Measurements from ENCODE around the gene CCDC169. TPM values are rescaled to one million over a fixed set of nuclear protein-coding genes. Genes with fewer than 3 reads are reported as not detected.

Gene CCDC169
- total RNA-seq, 1 experiment from 2014 or later, result not detected

DNA sequence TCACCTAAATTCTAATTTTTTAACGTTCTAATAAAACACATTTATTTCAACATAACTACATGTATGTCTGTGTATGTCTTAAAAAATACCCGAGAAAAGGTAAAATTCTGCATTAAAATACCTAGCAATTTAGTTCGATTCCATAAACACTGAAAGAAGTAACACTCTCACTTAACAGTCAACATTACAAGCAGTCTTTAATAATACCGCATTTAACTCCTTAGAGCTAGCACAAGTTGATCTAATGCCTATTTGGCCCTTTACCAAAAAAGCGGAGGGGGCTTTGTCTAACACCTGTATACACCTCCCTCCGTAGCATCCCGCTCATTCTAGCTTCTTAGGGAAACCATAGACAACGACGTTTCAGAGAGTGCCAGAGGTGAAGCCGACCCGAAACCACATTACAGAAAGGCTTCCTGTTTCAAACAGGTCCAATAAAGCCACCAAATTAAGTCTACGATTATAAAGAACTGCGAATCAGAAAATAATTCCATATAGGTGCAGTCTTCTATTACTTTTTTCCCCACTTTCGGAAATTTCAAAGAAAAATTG lies 47.3 kb upstream of the CCDC169 start:
- TF ChIP-seq POLR2A (IDR thresholded peaks at IDR 0.05; ENCODE audit: borderline replicate concordance, extremely low read depth, insufficient read depth, insufficient read length) (no peak), SIN3A (IDR thresholded peaks at IDR 0.05; ENCODE audit: low read depth) (no peak), ELF1 (IDR thresholded peaks at IDR 0.05; ENCODE audit: borderline replicate concordance, low read depth) (no peak), CTCF (IDR thresholded peaks at IDR 0.05 in 2 of 3, conservative IDR thresholded peaks at IDR 0.05 in 1 of 3; ENCODE audit: borderline replicate concordance in 1 of 3, insufficient read depth in 1 of 3, low read depth in 2 of 3, low read length in 2 of 3) (no peak), MAX (IDR thresholded peaks at IDR 0.05) (no peak), POLR2AphosphoS5 (IDR thresholded peaks at IDR 0.05; ENCODE audit: low read depth, low read length) (no peak), EZH2 (IDR thresholded peaks at IDR 0.05) (no peak)
- TF ChIP-seq, protein P1, sequence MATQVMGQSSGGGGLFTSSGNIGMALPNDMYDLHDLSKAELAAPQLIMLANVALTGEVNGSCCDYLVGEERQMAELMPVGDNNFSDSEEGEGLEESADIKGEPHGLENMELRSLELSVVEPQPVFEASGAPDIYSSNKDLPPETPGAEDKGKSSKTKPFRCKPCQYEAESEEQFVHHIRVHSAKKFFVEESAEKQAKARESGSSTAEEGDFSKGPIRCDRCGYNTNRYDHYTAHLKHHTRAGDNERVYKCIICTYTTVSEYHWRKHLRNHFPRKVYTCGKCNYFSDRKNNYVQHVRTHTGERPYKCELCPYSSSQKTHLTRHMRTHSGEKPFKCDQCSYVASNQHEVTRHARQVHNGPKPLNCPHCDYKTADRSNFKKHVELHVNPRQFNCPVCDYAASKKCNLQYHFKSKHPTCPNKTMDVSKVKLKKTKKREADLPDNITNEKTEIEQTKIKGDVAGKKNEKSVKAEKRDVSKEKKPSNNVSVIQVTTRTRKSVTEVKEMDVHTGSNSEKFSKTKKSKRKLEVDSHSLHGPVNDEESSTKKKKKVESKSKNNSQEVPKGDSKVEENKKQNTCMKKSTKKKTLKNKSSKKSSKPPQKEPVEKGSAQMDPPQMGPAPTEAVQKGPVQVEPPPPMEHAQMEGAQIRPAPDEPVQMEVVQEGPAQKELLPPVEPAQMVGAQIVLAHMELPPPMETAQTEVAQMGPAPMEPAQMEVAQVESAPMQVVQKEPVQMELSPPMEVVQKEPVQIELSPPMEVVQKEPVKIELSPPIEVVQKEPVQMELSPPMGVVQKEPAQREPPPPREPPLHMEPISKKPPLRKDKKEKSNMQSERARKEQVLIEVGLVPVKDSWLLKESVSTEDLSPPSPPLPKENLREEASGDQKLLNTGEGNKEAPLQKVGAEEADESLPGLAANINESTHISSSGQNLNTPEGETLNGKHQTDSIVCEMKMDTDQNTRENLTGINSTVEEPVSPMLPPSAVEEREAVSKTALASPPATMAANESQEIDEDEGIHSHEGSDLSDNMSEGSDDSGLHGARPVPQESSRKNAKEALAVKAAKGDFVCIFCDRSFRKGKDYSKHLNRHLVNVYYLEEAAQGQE (IDR thresholded peaks at IDR 0.05; ENCODE audit: low read depth), result no peak
- Histone ChIP-seq H3K4me2 (ENCODE audit: low read length) (no peak overlapping the region), H3K27ac (ENCODE audit: low read depth, low read length) (no peak overlapping the region), H3K79me2 (ENCODE audit: insufficient read depth, low read length) (no peaks in the 10 kb centered on the region), H3K27me3 (ENCODE audit: insufficient read depth, low read length) (no peaks in the 10 kb centered on the region), H4K20me1 (ENCODE audit: insufficient read depth) (no peaks in the 10 kb centered on the region), H3K9me2 (ENCODE audit: insufficient read depth) (no peaks in the 10 kb centered on the region), H3K9ac (ENCODE audit: low read length) (no peak overlapping the region), H3K4me3 (replicated peaks in 1 of 2; ENCODE audit: low read depth in 1 of 2, low read length in 2 of 2) (no peak overlapping the region), H3K36me3 (ENCODE audit: control insufficient read depth in 1 of 2, insufficient read depth in 2 of 2, low read length in 2 of 2) (no peaks in the 10 kb centered on the region), H2AFZ (ENCODE audit: low read depth, low read length, poor library complexity, severe bottlenecking) (no peak overlapping the region), H3K4me1 (ENCODE audit: control insufficient read depth in 1 of 2, insufficient read depth in 2 of 2, low read length in 2 of 2) (no peaks in the 10 kb centered on the region), H3K9me3 (ENCODE audit: control insufficient read depth in 1 of 2, insufficient read depth in 1 of 2, low read depth in 1 of 2, low read length in 2 of 2) (peaks cover 0 to 20% of the 10 kb centered on the region in 2 experiments; a peak in 2 of 4 replicates)
- CTCF ChIA-PET, result no interaction called here
- intact Hi-C loops (cut with micrococcal nuclease), result no loop called here
- BruUV-seq (replicated peaks), result no TSS peak
- RAD21 ChIA-PET (ENCODE audit: low non-redundant PET in 1 of 2, low total read pairs in 2 of 2, uncharacterized antibody in 2 of 2, unreplicated experiment in 2 of 2), result no interaction called here
- DNase-seq (ENCODE audit: low read depth, low spot score) (no peak), ATAC-seq (no peak)
- POLR2A ChIA-PET, result no interaction called here
